ENCODE measurements around the gene ITGB2.

DNA sequence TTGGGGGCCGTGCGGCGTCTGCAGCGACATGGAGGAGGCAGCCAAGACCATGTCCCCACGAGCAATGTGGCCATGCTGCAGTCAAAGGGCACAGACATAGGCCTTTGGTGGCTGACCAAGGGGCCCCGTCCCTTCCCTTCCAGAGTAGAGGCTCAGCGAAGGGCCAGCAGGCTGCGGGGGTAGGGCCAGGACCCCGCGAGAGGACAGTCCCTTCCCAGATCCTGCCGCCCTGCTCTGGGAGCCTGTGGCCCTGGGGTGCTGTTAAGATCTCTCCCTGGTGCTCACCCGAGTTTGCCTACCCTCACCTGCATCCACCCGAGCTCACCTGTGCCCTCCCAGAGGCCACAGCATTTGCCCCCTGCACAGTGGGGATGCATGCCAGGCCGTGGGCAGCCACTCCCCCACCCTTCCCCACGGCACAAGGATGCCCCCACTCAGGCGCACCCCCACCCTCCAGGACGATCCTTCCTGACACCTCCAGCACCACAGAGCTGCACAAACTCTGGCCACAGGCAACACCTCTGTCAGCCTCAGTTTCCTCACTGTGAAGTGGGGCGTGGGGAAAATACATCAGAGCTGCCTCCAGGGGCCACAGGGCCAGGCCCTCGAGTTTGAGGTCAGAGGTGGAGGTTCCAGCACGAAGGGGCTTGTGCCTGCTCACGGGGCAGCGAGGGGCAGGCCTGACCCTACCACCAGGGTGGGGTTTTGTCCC lies 15.5 kb downstream of the ITGB2 start:
- TF ChIP-seq, protein P1, sequence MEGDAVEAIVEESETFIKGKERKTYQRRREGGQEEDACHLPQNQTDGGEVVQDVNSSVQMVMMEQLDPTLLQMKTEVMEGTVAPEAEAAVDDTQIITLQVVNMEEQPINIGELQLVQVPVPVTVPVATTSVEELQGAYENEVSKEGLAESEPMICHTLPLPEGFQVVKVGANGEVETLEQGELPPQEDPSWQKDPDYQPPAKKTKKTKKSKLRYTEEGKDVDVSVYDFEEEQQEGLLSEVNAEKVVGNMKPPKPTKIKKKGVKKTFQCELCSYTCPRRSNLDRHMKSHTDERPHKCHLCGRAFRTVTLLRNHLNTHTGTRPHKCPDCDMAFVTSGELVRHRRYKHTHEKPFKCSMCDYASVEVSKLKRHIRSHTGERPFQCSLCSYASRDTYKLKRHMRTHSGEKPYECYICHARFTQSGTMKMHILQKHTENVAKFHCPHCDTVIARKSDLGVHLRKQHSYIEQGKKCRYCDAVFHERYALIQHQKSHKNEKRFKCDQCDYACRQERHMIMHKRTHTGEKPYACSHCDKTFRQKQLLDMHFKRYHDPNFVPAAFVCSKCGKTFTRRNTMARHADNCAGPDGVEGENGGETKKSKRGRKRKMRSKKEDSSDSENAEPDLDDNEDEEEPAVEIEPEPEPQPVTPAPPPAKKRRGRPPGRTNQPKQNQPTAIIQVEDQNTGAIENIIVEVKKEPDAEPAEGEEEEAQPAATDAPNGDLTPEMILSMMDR (IDR thresholded peaks at IDR 0.05): no peak
- no peak for TF ChIP-seq POLR2A (IDR thresholded peaks at IDR 0.05)

Data from heart left ventricle (tissue), 13 donors.